GM23338 (cell line): Measurements from ENCODE around the gene ANKRD63. TPM values are rescaled to one million over a fixed set of nuclear protein-coding genes. Genes with fewer than 3 reads are reported as not detected.

Source experiments
- ATAC-seq: fragments of 200-7000 bp; cut with Tn5 transposase; 3 replicates; pipeline ENCODE4 v1.9.1; 2020
- DNase-seq: peaks from one replicate; pipeline ENCODE4 v3.0.0-alpha.2; 2015; ENCODE audit warnings: low spot score
- H2AFZ ChIP-seq: fragments of 200-600 bp; sonication (generic); 2 replicates; pipeline ENCODE4 v1.8.0; 2016; ENCODE audit warnings: antibody characterized with exemption, mild to moderate bottlenecking, moderate library complexity
- H3F3A ChIP-seq: fragments of 200-600 bp; sonication (generic); replicated peaks from 2 replicates; pipeline ENCODE4 v1.8.0; 2017; ENCODE audit warnings: antibody characterized with exemption, mixed run types, low read depth
- H3K27ac ChIP-seq: fragments of 200-600 bp; sonication (generic); 2 replicates; pipeline ENCODE4 v1.6.1; 2016; ENCODE audit warnings: low read depth
- H3K27me3 ChIP-seq: fragments of 200-600 bp; sonication (generic); 2 replicates; pipeline ENCODE4 v1.8.0; 2016; ENCODE audit warnings: mild to moderate bottlenecking, mixed run types, moderate library complexity; ENCODE audit not compliant: insufficient read depth
- H3K36me3 ChIP-seq: fragments of 200-600 bp; sonication (generic); 2 replicates; pipeline ENCODE4 v1.8.0; 2016; ENCODE audit warnings: mild to moderate bottlenecking; ENCODE audit not compliant: insufficient read depth
- H3K4me1 ChIP-seq: fragments of 200-600 bp; sonication (generic); 2 replicates; pipeline ENCODE4 v1.8.0; 2016; ENCODE audit warnings: mild to moderate bottlenecking, moderate library complexity; ENCODE audit not compliant: insufficient read depth
- H3K4me2 ChIP-seq: fragments of 200-600 bp; sonication (generic); 2 replicates; pipeline ENCODE4 v1.7.1; 2017; ENCODE audit warnings: mixed run types
- H3K4me3 ChIP-seq: fragments of 200-600 bp; sonication (generic); 2 replicates; pipeline ENCODE4 v1.6.1; 2016; ENCODE audit warnings: mixed run types
- H3K79me2 ChIP-seq: fragments of 200-600 bp; sonication (generic); replicated peaks from 2 replicates; pipeline ENCODE4 v1.8.0; 2017; ENCODE audit warnings: mild to moderate bottlenecking; ENCODE audit not compliant: insufficient read depth
- H3K9me2 ChIP-seq: fragments of 200-600 bp; sonication (generic); 2 replicates; pipeline ENCODE4 v1.8.0; 2017; ENCODE audit not compliant: insufficient read depth
- H4K20me1 ChIP-seq: fragments of 200-600 bp; sonication (generic); replicated peaks from 2 replicates; pipeline ENCODE4 v1.8.0; 2017; ENCODE audit warnings: mild to moderate bottlenecking; ENCODE audit not compliant: insufficient read depth
- H3K27ac Mint-ChIP-seq: 2 replicates; pipeline ENCODE4 v1.8.0; 2020; ENCODE audit warnings: inconsistent platforms, mild to moderate bottlenecking, moderate library complexity, mixed read lengths
- H3K27me3 Mint-ChIP-seq: 3 replicates; pipeline ENCODE4 v1.8.0; 2022; ENCODE audit warnings: low read depth, mild to moderate bottlenecking, moderate library complexity, mixed read lengths, inconsistent platforms; ENCODE audit not compliant: insufficient read depth, poor library complexity
- H3K36me3 Mint-ChIP-seq: 3 replicates; pipeline ENCODE4 v1.8.0; 2021; ENCODE audit warnings: low read depth, mild to moderate bottlenecking, inconsistent platforms, moderate library complexity, mixed read lengths
- H3K4me1 Mint-ChIP-seq: 3 replicates; pipeline ENCODE4 v1.8.0; 2020; ENCODE audit warnings: mild to moderate bottlenecking, inconsistent platforms, mixed read lengths
- H3K4me3 Mint-ChIP-seq: 3 replicates; pipeline ENCODE4 v1.8.0; 2021; ENCODE audit warnings: moderate library complexity, mild to moderate bottlenecking, inconsistent platforms, mixed read lengths
- H3K9me3 Mint-ChIP-seq: 3 replicates; pipeline ENCODE4 v1.8.0; 2020; ENCODE audit warnings: moderate library complexity, mild to moderate bottlenecking, inconsistent platforms, mixed read lengths
- CREB1 ChIP-seq: fragments of 250-450 bp; sonication (Bioruptor Pico); IDR thresholded peaks from 2 replicates; pipeline ENCODE4 v1.5.0; 2020; ENCODE audit warnings: low read depth, mild to moderate bottlenecking, moderate library complexity
- EZH2 ChIP-seq: fragments of 200-600 bp; sonication (generic); IDR thresholded peaks from one replicate; pipeline ENCODE4 v1.8.0; 2017; ENCODE audit warnings: antibody characterized with exemption, mild to moderate bottlenecking, low read depth; ENCODE audit not compliant: unreplicated experiment
- EZH2phosphoT487 ChIP-seq: fragments of 200-600 bp; sonication (generic); IDR thresholded peaks from one replicate; pipeline ENCODE4 v1.8.1; 2018; ENCODE audit warnings: antibody characterized with exemption; ENCODE audit not compliant: unreplicated experiment
- JUNB ChIP-seq: IDR thresholded peaks from one replicate; pipeline ENCODE4 v1.6.1; 2016; ENCODE audit warnings: antibody characterized with exemption; ENCODE audit not compliant: unreplicated experiment
- NANOG ChIP-seq: IDR thresholded peaks from 2 replicates; pipeline ENCODE4 v1.6.1; 2016; ENCODE audit warnings: antibody characterized with exemption, borderline replicate concordance
- POLR2AphosphoS5 ChIP-seq: IDR thresholded peaks from 2 replicates; pipeline ENCODE4 v1.6.1; 2016; ENCODE audit warnings: antibody characterized with exemption, low read depth
- STAT1 ChIP-seq: IDR thresholded peaks from one replicate; pipeline ENCODE4 v1.6.1; 2016; ENCODE audit warnings: antibody characterized with exemption; ENCODE audit not compliant: unreplicated experiment
- ZNF331 ChIP-seq: fragments of 250-450 bp; sonication (Bioruptor Pico); IDR thresholded peaks from 2 replicates; pipeline ENCODE4 v1.5.0; 2020; ENCODE audit warnings: low read depth, mild to moderate bottlenecking, moderate library complexity
- polyA plus RNA-seq: library from polyadenylated mRNA; unstranded; fragments of >200 nt; fragmentation: Nextera tagmentation; extraction: Ambion mirVana; gene quantifications from 2 replicates; pipeline ENCODE4 v1.2.1, GENCODE V29; 2016
- total RNA-seq: library from RNA; depleted of rRNA; stranded (reverse); fragments of >200 nt; shearing (Covaris generic); gene quantifications from 2 replicates; pipeline ENCODE4 v1.2.3, GENCODE V29; 2014
- TF ChIP-seq, protein P1 (sequence below): IDR thresholded peaks from one replicate; pipeline ENCODE4 v1.6.1; 2018; ENCODE audit warnings: antibody characterized with exemption; ENCODE audit not compliant: unreplicated experiment
- TF ChIP-seq, protein P2 (sequence below): IDR thresholded peaks from 2 replicates; pipeline ENCODE4 v1.6.1; 2016; ENCODE audit warnings: antibody characterized with exemption
- TF ChIP-seq, protein P3 (sequence below): fragments of 250-450 bp; sonication (Bioruptor Pico); IDR thresholded peaks from 2 replicates; pipeline ENCODE4 v1.5.0; 2020; ENCODE audit warnings: mild to moderate bottlenecking, moderate library complexity

The ANKRD63 gene
- total and polyA plus RNA-seq, 2 experiments from 2014 or later, result 0.59 TPM; not detected in 1

DNA sequence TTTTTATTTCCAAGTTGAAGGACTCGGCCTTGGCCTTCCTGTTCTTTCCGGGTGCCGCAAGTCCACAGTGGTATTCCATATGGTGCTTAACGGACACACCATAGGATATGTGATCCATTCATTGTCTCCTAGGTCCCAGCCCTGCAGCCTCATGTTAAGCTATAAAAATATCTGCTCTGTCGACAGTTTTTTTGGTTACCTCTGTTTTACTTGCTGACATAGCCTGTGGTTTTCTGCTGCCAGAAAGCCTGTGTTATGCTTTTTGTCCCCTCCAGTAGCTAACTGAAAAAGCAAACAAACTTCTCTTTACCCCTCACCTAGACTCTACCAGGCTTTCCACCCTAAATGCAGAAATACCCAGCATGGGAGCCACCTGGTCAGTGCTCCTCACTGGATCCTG, 45.9 kb upstream of the ANKRD63 start:
- Histone ChIP-seq H3K27ac (no peak overlapping the region), H3K4me3 (no peak overlapping the region; the same call in 1 of the 2 replicates), H2AFZ (no peak overlapping the region), H3K27me3 (peaks cover 14% of the 10 kb centered on the region), H4K20me1 (peaks cover 10% of the 10 kb centered on the region), H3K9me2 (0 out of 2 replicates have a peak, but pooled peaks cover 2% of the 10 kb centered on the region), H3K79me2 (peaks cover 21% of the 10 kb centered on the region), H3K4me2 (peak overlapping the region; percentile 89), H3K36me3 (no peaks in the 10 kb centered on the region), H3K4me1 (peaks cover 50% of the 10 kb centered on the region), H3F3A (peaks cover 13% of the 10 kb centered on the region; the same call in 1 of the 2 replicates)
- H3K4me1 Mint-ChIP-seq, result peaks cover 56% of the 10 kb centered on the region
- ATAC-seq (no peak), DNase-seq (no peak)
- TF ChIP-seq EZH2 (no peak), NANOG (no peak), EZH2phosphoT487 (no peak), POLR2AphosphoS5 (no peak), ZNF331 (no peak), STAT1 (no peak), CREB1 (CRISPR knock-in tag) (no peak), JUNB (no peak)
- TF ChIP-seq, protein P1, sequence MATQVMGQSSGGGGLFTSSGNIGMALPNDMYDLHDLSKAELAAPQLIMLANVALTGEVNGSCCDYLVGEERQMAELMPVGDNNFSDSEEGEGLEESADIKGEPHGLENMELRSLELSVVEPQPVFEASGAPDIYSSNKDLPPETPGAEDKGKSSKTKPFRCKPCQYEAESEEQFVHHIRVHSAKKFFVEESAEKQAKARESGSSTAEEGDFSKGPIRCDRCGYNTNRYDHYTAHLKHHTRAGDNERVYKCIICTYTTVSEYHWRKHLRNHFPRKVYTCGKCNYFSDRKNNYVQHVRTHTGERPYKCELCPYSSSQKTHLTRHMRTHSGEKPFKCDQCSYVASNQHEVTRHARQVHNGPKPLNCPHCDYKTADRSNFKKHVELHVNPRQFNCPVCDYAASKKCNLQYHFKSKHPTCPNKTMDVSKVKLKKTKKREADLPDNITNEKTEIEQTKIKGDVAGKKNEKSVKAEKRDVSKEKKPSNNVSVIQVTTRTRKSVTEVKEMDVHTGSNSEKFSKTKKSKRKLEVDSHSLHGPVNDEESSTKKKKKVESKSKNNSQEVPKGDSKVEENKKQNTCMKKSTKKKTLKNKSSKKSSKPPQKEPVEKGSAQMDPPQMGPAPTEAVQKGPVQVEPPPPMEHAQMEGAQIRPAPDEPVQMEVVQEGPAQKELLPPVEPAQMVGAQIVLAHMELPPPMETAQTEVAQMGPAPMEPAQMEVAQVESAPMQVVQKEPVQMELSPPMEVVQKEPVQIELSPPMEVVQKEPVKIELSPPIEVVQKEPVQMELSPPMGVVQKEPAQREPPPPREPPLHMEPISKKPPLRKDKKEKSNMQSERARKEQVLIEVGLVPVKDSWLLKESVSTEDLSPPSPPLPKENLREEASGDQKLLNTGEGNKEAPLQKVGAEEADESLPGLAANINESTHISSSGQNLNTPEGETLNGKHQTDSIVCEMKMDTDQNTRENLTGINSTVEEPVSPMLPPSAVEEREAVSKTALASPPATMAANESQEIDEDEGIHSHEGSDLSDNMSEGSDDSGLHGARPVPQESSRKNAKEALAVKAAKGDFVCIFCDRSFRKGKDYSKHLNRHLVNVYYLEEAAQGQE, result no peak
- TF ChIP-seq, protein P2, sequence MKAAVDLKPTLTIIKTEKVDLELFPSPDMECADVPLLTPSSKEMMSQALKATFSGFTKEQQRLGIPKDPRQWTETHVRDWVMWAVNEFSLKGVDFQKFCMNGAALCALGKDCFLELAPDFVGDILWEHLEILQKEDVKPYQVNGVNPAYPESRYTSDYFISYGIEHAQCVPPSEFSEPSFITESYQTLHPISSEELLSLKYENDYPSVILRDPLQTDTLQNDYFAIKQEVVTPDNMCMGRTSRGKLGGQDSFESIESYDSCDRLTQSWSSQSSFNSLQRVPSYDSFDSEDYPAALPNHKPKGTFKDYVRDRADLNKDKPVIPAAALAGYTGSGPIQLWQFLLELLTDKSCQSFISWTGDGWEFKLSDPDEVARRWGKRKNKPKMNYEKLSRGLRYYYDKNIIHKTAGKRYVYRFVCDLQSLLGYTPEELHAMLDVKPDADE, result no peak
- TF ChIP-seq, protein P3, sequence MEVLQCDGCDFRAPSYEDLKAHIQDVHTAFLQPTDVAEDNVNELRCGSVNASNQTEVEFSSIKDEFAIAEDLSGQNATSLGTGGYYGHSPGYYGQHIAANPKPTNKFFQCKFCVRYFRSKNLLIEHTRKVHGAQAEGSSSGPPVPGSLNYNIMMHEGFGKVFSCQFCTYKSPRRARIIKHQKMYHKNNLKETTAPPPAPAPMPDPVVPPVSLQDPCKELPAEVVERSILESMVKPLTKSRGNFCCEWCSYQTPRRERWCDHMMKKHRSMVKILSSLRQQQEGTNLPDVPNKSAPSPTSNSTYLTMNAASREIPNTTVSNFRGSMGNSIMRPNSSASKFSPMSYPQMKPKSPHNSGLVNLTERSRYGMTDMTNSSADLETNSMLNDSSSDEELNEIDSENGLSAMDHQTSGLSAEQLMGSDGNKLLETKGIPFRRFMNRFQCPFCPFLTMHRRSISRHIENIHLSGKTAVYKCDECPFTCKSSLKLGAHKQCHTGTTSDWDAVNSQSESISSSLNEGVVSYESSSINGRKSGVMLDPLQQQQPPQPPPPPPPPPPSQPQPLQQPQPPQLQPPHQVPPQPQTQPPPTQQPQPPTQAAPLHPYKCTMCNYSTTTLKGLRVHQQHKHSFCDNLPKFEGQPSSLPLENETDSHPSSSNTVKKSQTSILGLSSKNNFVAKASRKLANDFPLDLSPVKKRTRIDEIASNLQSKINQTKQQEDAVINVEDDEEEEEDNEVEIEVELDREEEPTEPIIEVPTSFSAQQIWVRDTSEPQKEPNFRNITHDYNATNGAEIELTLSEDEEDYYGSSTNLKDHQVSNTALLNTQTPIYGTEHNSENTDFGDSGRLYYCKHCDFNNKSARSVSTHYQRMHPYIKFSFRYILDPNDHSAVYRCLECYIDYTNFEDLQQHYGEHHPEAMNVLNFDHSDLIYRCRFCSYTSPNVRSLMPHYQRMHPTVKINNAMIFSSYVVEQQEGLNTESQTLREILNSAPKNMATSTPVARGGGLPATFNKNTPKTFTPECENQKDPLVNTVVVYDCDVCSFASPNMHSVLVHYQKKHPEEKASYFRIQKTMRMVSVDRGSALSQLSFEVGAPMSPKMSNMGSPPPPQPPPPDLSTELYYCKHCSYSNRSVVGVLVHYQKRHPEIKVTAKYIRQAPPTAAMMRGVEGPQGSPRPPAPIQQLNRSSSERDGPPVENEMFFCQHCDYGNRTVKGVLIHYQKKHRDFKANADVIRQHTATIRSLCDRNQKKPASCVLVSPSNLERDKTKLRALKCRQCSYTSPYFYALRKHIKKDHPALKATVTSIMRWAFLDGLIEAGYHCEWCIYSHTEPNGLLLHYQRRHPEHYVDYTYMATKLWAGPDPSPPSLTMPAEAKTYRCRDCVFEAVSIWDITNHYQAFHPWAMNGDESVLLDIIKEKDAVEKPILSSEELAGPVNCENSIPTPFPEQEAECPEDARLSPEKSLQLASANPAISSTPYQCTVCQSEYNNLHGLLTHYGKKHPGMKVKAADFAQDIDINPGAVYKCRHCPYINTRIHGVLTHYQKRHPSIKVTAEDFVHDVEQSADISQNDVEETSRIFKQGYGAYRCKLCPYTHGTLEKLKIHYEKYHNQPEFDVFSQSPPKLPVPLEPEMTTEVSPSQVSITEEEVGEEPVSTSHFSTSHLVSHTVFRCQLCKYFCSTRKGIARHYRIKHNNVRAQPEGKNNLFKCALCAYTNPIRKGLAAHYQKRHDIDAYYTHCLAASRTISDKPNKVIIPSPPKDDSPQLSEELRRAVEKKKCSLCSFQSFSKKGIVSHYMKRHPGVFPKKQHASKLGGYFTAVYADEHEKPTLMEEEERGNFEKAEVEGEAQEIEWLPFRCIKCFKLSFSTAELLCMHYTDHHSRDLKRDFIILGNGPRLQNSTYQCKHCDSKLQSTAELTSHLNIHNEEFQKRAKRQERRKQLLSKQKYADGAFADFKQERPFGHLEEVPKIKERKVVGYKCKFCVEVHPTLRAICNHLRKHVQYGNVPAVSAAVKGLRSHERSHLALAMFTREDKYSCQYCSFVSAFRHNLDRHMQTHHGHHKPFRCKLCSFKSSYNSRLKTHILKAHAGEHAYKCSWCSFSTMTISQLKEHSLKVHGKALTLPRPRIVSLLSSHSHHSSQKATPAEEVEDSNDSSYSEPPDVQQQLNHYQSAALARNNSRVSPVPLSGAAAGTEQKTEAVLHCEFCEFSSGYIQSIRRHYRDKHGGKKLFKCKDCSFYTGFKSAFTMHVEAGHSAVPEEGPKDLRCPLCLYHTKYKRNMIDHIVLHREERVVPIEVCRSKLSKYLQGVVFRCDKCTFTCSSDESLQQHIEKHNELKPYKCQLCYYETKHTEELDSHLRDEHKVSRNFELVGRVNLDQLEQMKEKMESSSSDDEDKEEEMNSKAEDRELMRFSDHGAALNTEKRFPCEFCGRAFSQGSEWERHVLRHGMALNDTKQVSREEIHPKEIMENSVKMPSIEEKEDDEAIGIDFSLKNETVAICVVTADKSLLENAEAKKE, result no peak
- peaks cover 14% of the 10 kb centered on the region for H3K27me3 Mint-ChIP-seq
- peak overlapping the region; percentile 22; the same call in 1 of the 2 replicates for H3K27ac Mint-ChIP-seq
- H3K4me3 Mint-ChIP-seq, result peak overlapping the region; percentile 62; the same call in 1 of the 3 replicates
- H3K36me3 Mint-ChIP-seq, result peaks cover 24% of the 10 kb centered on the region
- no peaks in the 10 kb centered on the region for H3K9me3 Mint-ChIP-seq
